Stimulated activated CD4-positive, alpha-beta T cell treated with anti-CD3 and anti-CD28 coated beads, TNF-alpha, amount 100 ng/mL, for 48 hours (primary cell): ENCODE results near the gene TCF4.

Experiments used
- DNase-seq, 3 donors: peaks; one replicate each; pipeline ENCODE4 v3.0.0-alpha.2; 2020; ENCODE audit warnings: low read depth in 3 of 3

TCF4 gene

GRCh38 chr18:55232506-55232905 is 355.5 kb downstream of the TCF4 start:
- DNase-seq: no peak

GRCh38 chr18:55229682-55230081 is 358.3 kb downstream of the TCF4 start:
- DNase-seq: no peak

- DNase-seq: no peak
Measured at GRCh38 chr18:55228707-55229106, 359.3 kb downstream of the TCF4 start.

- DNase-seq: no peak
Measured at GRCh38 chr18:55228191-55228590, 359.8 kb downstream of the TCF4 start.

- DNase-seq: no peak
Measured at GRCh38 chr18:55227771-55228170, 360.2 kb downstream of the TCF4 start.

- DNase-seq: no peak
Measured at GRCh38 chr18:55226044-55226443, 361.9 kb downstream of the TCF4 start.

- DNase-seq: no peak
Measured at GRCh38 chr18:55224086-55224625, 363.8 kb downstream of the TCF4 start.

GRCh38 chr18:55221622-55222021 is 366.4 kb downstream of the TCF4 start:
- DNase-seq: no peak

GRCh38 chr18:55220523-55220922 is 367.5 kb downstream of the TCF4 start:
- no peak for DNase-seq

- no peak for DNase-seq
Measured at GRCh38 chr18:55219823-55220222, 368.2 kb downstream of the TCF4 start.

- DNase-seq: no peak
Measured at GRCh38 chr18:55219059-55219458, 368.9 kb downstream of the TCF4 start.

- DNase-seq: no peak
Measured at GRCh38 chr18:55214969-55215368, 373.0 kb downstream of the TCF4 start.

- no peak for DNase-seq
Measured at GRCh38 chr18:55214534-55214933, 373.5 kb downstream of the TCF4 start.

GRCh38 chr18:55213586-55213985 is 374.4 kb downstream of the TCF4 start:
- DNase-seq: no peak

GRCh38 chr18:55206927-55207326 is 381.1 kb downstream of the TCF4 start:
- DNase-seq: no peak

- no peak for DNase-seq
Measured at GRCh38 chr18:55202232-55202917, 385.6 kb downstream of the TCF4 start.

- DNase-seq: no peak
Measured at GRCh38 chr18:55199291-55199963, 388.6 kb downstream of the TCF4 start.

- no peak for DNase-seq
Measured at GRCh38 chr18:55195863-55196262, 392.1 kb downstream of the TCF4 start.

- DNase-seq: no peak
Measured at GRCh38 chr18:55189972-55190371, 398.0 kb downstream of the TCF4 start.

GRCh38 chr18:55186588-55186987 is 401.4 kb downstream of the TCF4 start:
- no peak for DNase-seq

- DNase-seq: no peak
Measured at GRCh38 chr18:55185391-55185790, 402.6 kb downstream of the TCF4 start.

GRCh38 chr18:55179835-55180234 is 408.2 kb downstream of the TCF4 start:
- no peak for DNase-seq

- DNase-seq: no peak
Measured at GRCh38 chr18:55179425-55179824, 408.6 kb downstream of the TCF4 start.
